ENCODE results near the gene CRCP. TPM values are rescaled to one million over a fixed set of nuclear protein-coding genes. Genes with fewer than 3 reads are reported as not detected.

CRCP gene
- total and polyA plus RNA-seq, 12 donors, result 11.3 to 31.1 (median 22.5) TPM

- H3K36me3 ChIP-seq, result peaks cover 0 to 33% (median 0%) of the 10 kb centered on the region in 9 donors
- WGBS, 2 donors, result 95 to 96% methylated on average over 19 of the region's 19 CpGs
- H3K27me3 ChIP-seq, result no peaks in the 10 kb centered on the region
- DNase-seq (no peak), ATAC-seq (peak in 3 of 8 donors; percentile 18 to 43 (median 19))
- H3K9me3 ChIP-seq, result no peaks in the 10 kb centered on the region
- no peaks in the 10 kb centered on the region for H3K4me1 ChIP-seq
- H3K27ac ChIP-seq, result no peak overlapping the region
- no peak for TF ChIP-seq CTCF (IDR thresholded peaks at IDR 0.05)
- H3K4me3 ChIP-seq, result no peak overlapping the region
- intact Hi-C loops (cut with DNase I), result no loop called here
These were observed 22.0 kb upstream of the CRCP start for GRCh38 chr7:66092654-66093053.

- intact Hi-C loops (cut with DNase I), result no loop called here
- Histone ChIP-seq H3K4me3 (no peak overlapping the region), H3K27ac (no peak overlapping the region), H3K4me1 (peaks cover 0 to 6% (median 0%) of the 10 kb centered on the region in 9 donors), H3K36me3 (peaks cover 0 to 16% (median 0%) of the 10 kb centered on the region in 9 donors), H3K27me3 (no peaks in the 10 kb centered on the region), H3K9me3 (no peaks in the 10 kb centered on the region)
- ATAC-seq, result no peak
- 91 to 96% methylated on average over 4 of the region's 4 CpGs for WGBS, 2 donors
- DNase-seq, result no peak
- no peak for TF ChIP-seq CTCF (IDR thresholded peaks at IDR 0.05)
These were observed 19.6 kb upstream of the CRCP start for GRCh38 chr7:66095010-66095409.

- Histone ChIP-seq H3K9me3 (no peaks in the 10 kb centered on the region), H3K4me1 (peaks cover 0 to 14% (median 0%) of the 10 kb centered on the region in 9 donors), H3K4me3 (peak overlapping the region in 1 of 10 donors; percentile 42), H3K36me3 (no peaks in the 10 kb centered on the region), H3K27me3 (no peaks in the 10 kb centered on the region), H3K27ac (no peak overlapping the region)
- ATAC-seq (peak in 1 of 8 donors; percentile 6), DNase-seq (no peak)
- TF ChIP-seq CTCF (IDR thresholded peaks at IDR 0.05), result no peak
- no CpG with 5 or more reads among the region's 2 CpGs for WGBS, 2 donors
- intact Hi-C loops (cut with DNase I), result no loop called here
These were observed 15.5 kb upstream of the CRCP start for GRCh38 chr7:66099232-66099550.

GRCh38 chr7:66099551-66100407 lies 14.9 kb upstream of the CRCP start:
- DNase-seq, result peak; percentile 40 to 70
- peaks cover 0 to 14% (median 0%) of the 10 kb centered on the region in 9 donors for H3K4me1 ChIP-seq
- no peaks in the 10 kb centered on the region for H3K9me3 ChIP-seq
- intact Hi-C loops (cut with DNase I), result no loop called here
- no peak for TF ChIP-seq CTCF (IDR thresholded peaks at IDR 0.05)
- peak overlapping the region in 9 of 10 donors; percentile 17 to 49 (median 44) for H3K4me3 ChIP-seq
- H3K36me3 ChIP-seq, result no peaks in the 10 kb centered on the region
- peak overlapping the region in 8 of 10 donors; percentile 39 to 82 (median 68) for H3K27ac ChIP-seq
- peak; percentile 81 to 95 (median 92) for ATAC-seq
- WGBS, 2 donors, result 11 to 14% methylated on average over 15 of the region's 15 CpGs
- H3K27me3 ChIP-seq, result no peaks in the 10 kb centered on the region

Measured in heart right ventricle (tissue), 16 donors.